Measurements from ENCODE around the gene CZIB. TPM values are rescaled to one million over a fixed set of nuclear protein-coding genes. Genes with fewer than 3 reads are reported as not detected.

Gene CZIB
- total RNA-seq, 1 experiment from 2014 or later, result 67.0 TPM

- no peak overlapping the region for H3K4me2 ChIP-seq (ENCODE audit: insufficient read depth, insufficient read length, low read length)
- no peak for DNase-seq
- no peaks in the 10 kb centered on the region for H3K9me3 Mint-ChIP-seq
- no peak overlapping the region for H2AFZ ChIP-seq (ENCODE audit: low read length)
- no peaks in the 10 kb centered on the region for H3K79me2 ChIP-seq (ENCODE audit: insufficient read depth, low read length)
- H3K27ac Mint-ChIP-seq, result no peak overlapping the region
- no peak overlapping the region for H3K23ac ChIP-seq (ENCODE audit: insufficient read length, low read depth, low read length)
- H4K91ac ChIP-seq (ENCODE audit: insufficient read length, low read depth, low read length), result no peak overlapping the region
- no peak overlapping the region for H3K14ac ChIP-seq (ENCODE audit: insufficient read depth, low read length)
- no peaks in the 10 kb centered on the region for H3K79me1 ChIP-seq (ENCODE audit: insufficient read depth, low read depth, low read length, poor library complexity, severe bottlenecking)
- no CpG with 5 or more reads among the region's 4 CpGs for WGBS (ENCODE audit: extremely low coverage, insufficient read length, low lambda C conversion rate)
- H3K4me1 ChIP-seq (ENCODE audit: insufficient read depth, low read length), result no peaks in the 10 kb centered on the region
- H3K4me1 Mint-ChIP-seq, result no peaks in the 10 kb centered on the region
- no peak overlapping the region for H3K4me3 Mint-ChIP-seq
- no peak overlapping the region for H3K27ac ChIP-seq (ENCODE audit: insufficient read length, low read depth, low read length)
- H3K18ac ChIP-seq (ENCODE audit: insufficient read length, low read depth, low read length), result no peak overlapping the region
- no peaks in the 10 kb centered on the region for H3K23me2 ChIP-seq (ENCODE audit: insufficient read length, low read depth, low read length, poor library complexity, severe bottlenecking)
- no peak overlapping the region for H2BK20ac ChIP-seq (ENCODE audit: low read depth, low read length, poor library complexity, severe bottlenecking)
- H4K8ac ChIP-seq (replicated peaks; ENCODE audit: insufficient read length, low read depth, low read length), result no peak overlapping the region
- no peak overlapping the region for H2BK120ac ChIP-seq (ENCODE audit: low read depth, low read length, poor library complexity, severe bottlenecking)
- H3K9me3 ChIP-seq (ENCODE audit: control insufficient read depth, low read depth, low read length), result no peaks in the 10 kb centered on the region
- H2AK5ac ChIP-seq (ENCODE audit: insufficient read length, low read length), result no peak overlapping the region
- H3K9ac ChIP-seq (ENCODE audit: extremely low read depth, insufficient read length, low read length), result no peak overlapping the region
- H3K27me3 Mint-ChIP-seq (ENCODE audit: low read depth), result no peaks in the 10 kb centered on the region
- no peak overlapping the region for H3K56ac ChIP-seq (ENCODE audit: insufficient read length, low read depth, low read length)
- H3K36me3 Mint-ChIP-seq (ENCODE audit: insufficient read depth in 1 of 3, low read depth in 3 of 3), result peaks cover 55 to 96% (median 88%) of the 10 kb centered on the region in 3 experiments; a peak in 6 of 7 replicates
- H3T11ph ChIP-seq (ENCODE audit: low read length), result no peak overlapping the region
- H3K4ac ChIP-seq (ENCODE audit: low read depth, low read length), result no peak overlapping the region
- no peak overlapping the region for H2BK15ac ChIP-seq (ENCODE audit: low read depth, low read length)
- no peak overlapping the region for H2BK5ac ChIP-seq (ENCODE audit: insufficient read length, low read length)
- H2BK12ac ChIP-seq (ENCODE audit: insufficient read length, low read depth, low read length), result no peak overlapping the region
- H3K27me3 ChIP-seq (ENCODE audit: insufficient read depth, low read length), result no peaks in the 10 kb centered on the region
- H4K5ac ChIP-seq (ENCODE audit: insufficient read length, low read depth, low read length), result no peak overlapping the region
- H4K20me1 ChIP-seq (ENCODE audit: control insufficient read depth, insufficient read depth, insufficient read length), result no peaks in the 10 kb centered on the region
- TF ChIP-seq CTCF (conservative IDR thresholded peaks at IDR 0.05), result no peak
Observed at GRCh38 chr1:53260631-53261247, 40.3 kb upstream of the CZIB start.
